Erythroblast (primary cell): ENCODE measurements around the gene RPL27A.

Source experiments
- GATA1 ChIP-seq: IDR thresholded peaks from 2 replicates; pipeline ENCODE4 v1.6.1; 2011; ENCODE audit warnings: low read depth, mild to moderate bottlenecking, control low read depth, low read length, moderate library complexity
- POLR2A ChIP-seq: IDR thresholded peaks from 2 replicates; pipeline ENCODE4 v1.6.1; 2011; ENCODE audit warnings: mild to moderate bottlenecking, low read length

- TF ChIP-seq POLR2A (no peak), GATA1 (no peak)
Measured at GRCh38 chr11:8649361-8649760, 33.2 kb upstream of the RPL27A start.
